ENCODE results near the gene GRIK2. TPM values are rescaled to one million over a fixed set of nuclear protein-coding genes. Genes with fewer than 3 reads are reported as not detected.

The GRIK2 gene
- total RNA-seq, 3 donors from 2014 or later = 1.3 to 1.8 (median 1.5) TPM

GRCh38 chr6:101918471-101918870 lies 525.0 kb downstream of the GRIK2 start:
- intact Hi-C loops (cut with DNase I, micrococcal nuclease) = no loop called here
- TF ChIP-seq CTCF (IDR thresholded peaks at IDR 0.05) = no peak
- Histone ChIP-seq H3K36me3 (ENCODE audit: low read depth) (no peaks in the 10 kb centered on the region), H3K9me3 (no peaks in the 10 kb centered on the region), H3K4me1 (ENCODE audit: low read depth) (no peaks in the 10 kb centered on the region), H3K4me3 (no peak overlapping the region)
- no peak for ATAC-seq
- DNase-seq = no peak

- no peaks in the 10 kb centered on the region for H3K4me1 ChIP-seq (ENCODE audit: low read depth)
- H3K9me3 ChIP-seq = no peaks in the 10 kb centered on the region
- no peak for TF ChIP-seq CTCF (IDR thresholded peaks at IDR 0.05)
- no peaks in the 10 kb centered on the region for H3K36me3 ChIP-seq (ENCODE audit: low read depth)
- no peak for ATAC-seq
- DNase-seq = no peak
- H3K4me3 ChIP-seq = no peak overlapping the region
- intact Hi-C loops (cut with DNase I, micrococcal nuclease) = no loop called here
These were observed 528.4 kb downstream of the GRIK2 start for GRCh38 chr6:101921829-101922450.

- ATAC-seq = no peak
- DNase-seq = no peak
- H3K36me3 ChIP-seq (ENCODE audit: low read depth) = no peaks in the 10 kb centered on the region
- intact Hi-C loops (cut with DNase I, micrococcal nuclease) = no loop called here
- H3K4me1 ChIP-seq (ENCODE audit: low read depth) = no peaks in the 10 kb centered on the region
- H3K4me3 ChIP-seq = no peak overlapping the region
- no peaks in the 10 kb centered on the region for H3K9me3 ChIP-seq
- TF ChIP-seq CTCF (IDR thresholded peaks at IDR 0.05) = no peak
These were observed 532.8 kb downstream of the GRIK2 start for GRCh38 chr6:101926149-101926925.

- ATAC-seq = no peak
- Histone ChIP-seq H3K9me3 (no peaks in the 10 kb centered on the region), H3K36me3 (ENCODE audit: low read depth) (no peaks in the 10 kb centered on the region)
These were observed 538.3 kb downstream of the GRIK2 start for GRCh38 chr6:101931766-101932165.

GRCh38 chr6:101932704-101933103 lies 539.2 kb downstream of the GRIK2 start:
- H3K9me3 ChIP-seq = no peaks in the 10 kb centered on the region
- H3K4me1 ChIP-seq (ENCODE audit: low read depth) = no peaks in the 10 kb centered on the region
- H3K36me3 ChIP-seq (ENCODE audit: low read depth) = no peaks in the 10 kb centered on the region
- H3K4me3 ChIP-seq = no peak overlapping the region
- ATAC-seq (no peak), DNase-seq (no peak)
- no peak for TF ChIP-seq CTCF (IDR thresholded peaks at IDR 0.05)
- intact Hi-C loops (cut with DNase I, micrococcal nuclease) = no loop called here

More at GRCh38 chr6:101931766-101932165, 538.3 kb downstream of the GRIK2 start:
- Histone ChIP-seq H3K4me3 (no peak overlapping the region), H3K4me1 (ENCODE audit: low read depth) (no peaks in the 10 kb centered on the region)
- no peak for TF ChIP-seq CTCF (IDR thresholded peaks at IDR 0.05)
- intact Hi-C loops (cut with DNase I, micrococcal nuclease) = no loop called here
- DNase-seq = no peak
